IMR-90 (cell line): ENCODE data around the gene DMXL1. TPM values are rescaled to one million over a fixed set of nuclear protein-coding genes. Genes with fewer than 3 reads are reported as not detected.
A peak's percentile ranks its signal among the peaks of the same experiment; 100 is the strongest.

ENCODE experiments used
- ATAC-seq: fragments of 200-7000 bp; cut with Tn5 transposase; 2 replicates; pipeline ENCODE4 v1.9.1; 2020; ENCODE audit warnings: low read depth, mild to moderate bottlenecking, moderate library complexity
- BruUV-seq: library from RNA; stranded (reverse); fragments of 400-500 nt; replicated peaks from 2 replicates; lab custom pipeline; 2021; lab: Mats Ljungman, UMichigan
- CTCF ChIA-PET: fragments of 300-600 bp; formaldehyde crosslinking; extraction: SDS; loops from one replicate; lab custom pipeline; 2021; ENCODE audit warnings: antibody characterized with exemption; lab: Yijun Ruan, JAX
- POLR2A ChIA-PET: fragments of 300-600 bp; sonication (Branson Sonifier 250); formaldehyde crosslinking; loops from one replicate; lab custom pipeline; 2022; ENCODE audit warnings: antibody characterized with exemption; ENCODE audit not compliant: unreplicated experiment; lab: Charles Lee
- DNase-seq: peaks from one replicate; pipeline ENCODE4 v3.0.0; 2013
- H2AFZ ChIP-seq: replicated peaks from 2 replicates; pipeline ENCODE3; 2013; ENCODE audit warnings: low read length, mild to moderate bottlenecking; ENCODE audit not compliant: poor library complexity
- H2AK5ac ChIP-seq: 2 replicates; pipeline ENCODE4 v1.6.1; 2013; ENCODE audit warnings: low read depth, low read length, inconsistent platforms
- H2AK9ac ChIP-seq: replicated peaks from 2 replicates; pipeline ENCODE3; 2013; ENCODE audit warnings: mild to moderate bottlenecking, low read depth, low read length, moderate library complexity; ENCODE audit not compliant: poor library complexity
- H2BK120ac ChIP-seq: 2 replicates; pipeline ENCODE4 v1.6.1; 2013; ENCODE audit warnings: low read depth, low read length, inconsistent platforms
- H2BK15ac ChIP-seq: 3 replicates; pipeline ENCODE4 v1.6.1; 2013; ENCODE audit warnings: low read depth, low read length, inconsistent platforms
- H2BK20ac ChIP-seq: 2 replicates; pipeline ENCODE4 v1.6.1; 2013; ENCODE audit warnings: low read depth, mild to moderate bottlenecking, inconsistent platforms, low read length, moderate library complexity
- H2BK5ac ChIP-seq: 2 replicates; pipeline ENCODE4 v1.6.1; 2013; ENCODE audit warnings: mild to moderate bottlenecking, low read depth, low read length, inconsistent platforms; ENCODE audit not compliant: poor library complexity, severe bottlenecking
- H3K14ac ChIP-seq: replicated peaks from 2 replicates; pipeline ENCODE4 v1.6.1; 2013; ENCODE audit warnings: low read depth, low read length, inconsistent platforms
- H3K18ac ChIP-seq: 2 replicates; pipeline ENCODE4 v1.6.1; 2013; ENCODE audit warnings: low read depth, low read length, control low read depth
- H3K23ac ChIP-seq: 2 replicates; pipeline ENCODE4 v1.6.1; 2013; ENCODE audit warnings: low read depth, low read length, inconsistent platforms
- H3K27ac ChIP-seq: 2 replicates; pipeline ENCODE4 v1.5.1; 2013; ENCODE audit warnings: mild to moderate bottlenecking, control low read depth, low read length; ENCODE audit not compliant: insufficient read depth
- H3K27me3 ChIP-seq: 2 replicates; pipeline ENCODE4 v1.6.1; 2013; ENCODE audit warnings: low read length; ENCODE audit not compliant: control insufficient read depth, insufficient read depth
- H3K36me3 ChIP-seq: 2 replicates; pipeline ENCODE4 v1.6.1; 2013; ENCODE audit warnings: low read length, mixed read lengths; ENCODE audit not compliant: control insufficient read depth, insufficient read depth
- H3K4ac ChIP-seq: 2 replicates; pipeline ENCODE4 v1.6.1; 2013; ENCODE audit warnings: low read depth, low read length, inconsistent platforms
- H3K4me1 ChIP-seq: 2 replicates; pipeline ENCODE4 v1.6.1; 2013; ENCODE audit warnings: low read length, mixed read lengths; ENCODE audit not compliant: control insufficient read depth, insufficient read depth
- H3K4me2 ChIP-seq: 2 replicates; pipeline ENCODE4 v1.6.1; 2013; ENCODE audit warnings: low read depth, mild to moderate bottlenecking, control low read depth, low read length, moderate library complexity
- H3K4me3 ChIP-seq: 2 replicates; pipeline ENCODE4 v1.5.1; 2013; ENCODE audit warnings: low read depth, mild to moderate bottlenecking, control low read depth, low read length, moderate library complexity; ENCODE audit not compliant: insufficient read depth
- H3K56ac ChIP-seq: 2 replicates; pipeline ENCODE4 v1.6.1; 2013; ENCODE audit warnings: low read length, inconsistent platforms; ENCODE audit not compliant: insufficient read depth; ENCODE audit errors: extremely low read depth
- H3K79me1 ChIP-seq, 2 experiments: 2 replicates each; pipeline ENCODE4 v1.6.1; 2013; ENCODE audit warnings: low read length in 2 of 2, inconsistent platforms in 1 of 2, low read depth in 1 of 2
- H3K9ac ChIP-seq: 2 replicates; pipeline ENCODE4 v1.6.1; 2013; ENCODE audit warnings: low read depth, low read length, control low read depth
- H3K9me1 ChIP-seq: 2 replicates; pipeline ENCODE4 v1.6.1; 2013; ENCODE audit warnings: low read length, inconsistent platforms; ENCODE audit not compliant: insufficient read depth
- H3K9me3 ChIP-seq: 2 replicates; pipeline ENCODE4 v1.6.1; 2013; ENCODE audit warnings: low read length; ENCODE audit not compliant: control insufficient read depth, insufficient read depth
- H4K20me1 ChIP-seq: 2 replicates; pipeline ENCODE4 v1.6.1; 2013; ENCODE audit warnings: low read length, inconsistent platforms; ENCODE audit not compliant: insufficient read depth
- H4K5ac ChIP-seq: 2 replicates; pipeline ENCODE4 v1.6.1; 2013; ENCODE audit warnings: mild to moderate bottlenecking, low read depth, low read length, control low read depth
- H4K8ac ChIP-seq, 2 experiments: 2 replicates each; pipeline ENCODE4 v1.6.1; 2013; ENCODE audit warnings: low read depth in 2 of 2, low read length in 2 of 2, control low read depth in 1 of 2, inconsistent platforms in 1 of 2
- H4K91ac ChIP-seq: 2 replicates; pipeline ENCODE4 v1.6.1; 2013; ENCODE audit warnings: low read depth, low read length, inconsistent platforms; ENCODE audit not compliant: insufficient read depth
- BHLHE40 ChIP-seq: fragments of 150-350 bp; IDR thresholded peaks from 2 replicates; pipeline ENCODE4 v1.6.1; 2016; ENCODE audit warnings: mild to moderate bottlenecking, low read depth, low read length
- CTCF ChIP-seq: conservative IDR thresholded peaks from 2 replicates; pipeline ENCODE4 v1.5.1; 2012; ENCODE audit warnings: mild to moderate bottlenecking, low read depth, low read length, improper control_type of control experiment
- MAZ ChIP-seq: IDR thresholded peaks from 2 replicates; pipeline ENCODE4 v1.6.1; 2012; ENCODE audit warnings: low read depth, mild to moderate bottlenecking, low read length, improper control_type of control experiment, moderate library complexity, borderline replicate concordance
- MXI1 ChIP-seq: IDR thresholded peaks from 2 replicates; pipeline ENCODE4 v1.6.1; 2012; ENCODE audit warnings: low read depth, mild to moderate bottlenecking, low read length, moderate library complexity, borderline replicate concordance
- POLR2A ChIP-seq: IDR thresholded peaks from 2 replicates; pipeline ENCODE4 v1.6.1; 2012; ENCODE audit warnings: mild to moderate bottlenecking, low read depth, low read length
- RAD21 ChIP-seq: IDR thresholded peaks from 2 replicates; pipeline ENCODE4 v1.6.1; 2012; ENCODE audit warnings: low read length, improper control_type of control experiment
- RCOR1 ChIP-seq: IDR thresholded peaks from 2 replicates; pipeline ENCODE4 v1.6.1; 2012; ENCODE audit warnings: mild to moderate bottlenecking, low read length, improper control_type of control experiment; ENCODE audit not compliant: insufficient replicate concordance
- RFX5 ChIP-seq: IDR thresholded peaks from 2 replicates; pipeline ENCODE4 v1.8.0; 2012; ENCODE audit warnings: low read depth, mild to moderate bottlenecking, low read length, moderate library complexity
- SMC3 ChIP-seq: fragments of 150-350 bp; IDR thresholded peaks from 2 replicates; pipeline ENCODE4 v1.6.1; 2016; ENCODE audit warnings: low read depth, mild to moderate bottlenecking, antibody characterized with exemption, low read length, moderate library complexity
- USF2 ChIP-seq: fragments of 150-350 bp; IDR thresholded peaks from 2 replicates; pipeline ENCODE4 v1.6.1; 2017; ENCODE audit warnings: mild to moderate bottlenecking, antibody characterized with exemption, low read length, low read depth
- WGBS, 2 experiments: methylation state at CpG; one replicate each; pipeline versions ENCODE4 v1.1.5 to v1.1.7; 2013; ENCODE audit warnings: missing lambda C conversion rate in 2 of 2; ENCODE audit not compliant: insufficient read length in 1 of 2; ENCODE audit errors: extremely low coverage in 2 of 2; 5-methylcytosine and 5-hydroxymethylcytosine counted together
- dilution Hi-C: fragments of 300-500 bp; cut with HindIII; formaldehyde crosslinking; loops from one replicate; pipeline ENCODE4 v1.14.3; 2018; ENCODE audit warnings: low sequenced_read_pairs; ENCODE audit not compliant: unreplicated experiment
- in situ Hi-C: fragments of 300-500 bp; cut with MboI; formaldehyde crosslinking; loops from 3 replicates; pipeline ENCODE4 v1.14.3; 2019; ENCODE audit warnings: low sequenced_read_pairs, inconsistent platforms, mixed read lengths
- intact Hi-C: fragments of 100-400 bp; cut with micrococcal nuclease; formaldehyde crosslinking; loops from 2 replicates; pipeline ENCODE4 v1.10.0; 2022
- polyA plus RNA-seq, 3 experiments: library from polyadenylated mRNA; depleted of rRNA; stranded (reverse); fragments of >200 nt; gene quantifications; 2 replicates each; pipeline ENCODE4 v1.2.3, GENCODE V29; 2012; ENCODE audit warnings: low replicate concordance in 1 of 3
- total RNA-seq: library from RNA; depleted of rRNA; stranded (reverse); fragments of >200 nt; gene quantifications from 2 replicates; pipeline ENCODE4 v1.2.3, GENCODE V29; 2012

The DMXL1 gene
- total and polyA plus RNA-seq, 2 of the 4 experiments (the other 2 are of a cell fraction): 8.1 to 21.5 TPM

GRCh38 chr5:119267958-119268386, 197.1 kb downstream of the DMXL1 start:
- Histone ChIP-seq H3K9ac (peak overlapping the region; percentile 98), H3K79me1 (peaks cover 11 to 23% of the 10 kb centered on the region in 2 experiments), H3K36me3 (no peaks in the 10 kb centered on the region), H2AFZ (peak overlapping the region; percentile 99), H3K4ac (peak overlapping the region; percentile 98), H4K5ac (peak overlapping the region; percentile 87), H3K18ac (peak overlapping the region; percentile 92), H4K20me1 (no peaks in the 10 kb centered on the region), H2AK9ac (peak overlapping the region; percentile 97), H3K56ac (peak overlapping the region; percentile 99), H3K27me3 (no peaks in the 10 kb centered on the region), H3K4me3 (peak overlapping the region; percentile 76), H4K91ac (peak overlapping the region; percentile 86), H2BK15ac (peak overlapping the region; percentile 85), H3K4me1 (peaks cover 4% of the 10 kb centered on the region; the same call in 1 of the 2 replicates), H3K9me3 (no peaks in the 10 kb centered on the region), H2AK5ac (peak overlapping the region; percentile 98), H3K27ac (peak overlapping the region; percentile 76), H3K23ac (peak overlapping the region; percentile 99), H2BK120ac (peak overlapping the region; percentile 79), H4K8ac (peak overlapping the region; percentile 86 to 99), H3K14ac (peak overlapping the region; percentile 100), H2BK5ac (peak overlapping the region; percentile 88), H2BK20ac (peak overlapping the region; percentile 49; the same call in 1 of the 2 replicates), H3K9me1 (peaks cover 3% of the 10 kb centered on the region; the same call in 1 of the 2 replicates), H3K4me2 (peak overlapping the region; percentile 88)
- POLR2A ChIA-PET: no interaction called here
- ATAC-seq: peak; percentile 90
- CTCF ChIA-PET: interaction anchor here (0.6 to 1.6 kb wide), 10 partner anchors 13 to 278 kb away, joined by 3 to 9 read pairs (median 4); partner anchors contain the start of gene TNFAIP8
- intact Hi-C loops: loop anchor here (1.0 to 10.0 kb wide), 6 partner anchors 35 to 279 kb away; partner anchors contain the start of genes DTWD2 and TNFAIP8
- TF ChIP-seq MAZ (peak; percentile 73; the same call in 1 of the 2 replicates), POLR2A (no peak), RCOR1 (no peak), CTCF (peak; percentile 62), RFX5 (peak; percentile 99), SMC3 (peak; percentile 34), RAD21 (peak; percentile 39), BHLHE40 (peak; percentile 55; the same call in 1 of the 2 replicates), MXI1 (no peak), USF2 (no peak)
- in situ Hi-C loops: loop anchor here (5.0 kb wide), 1 partner anchor 139 kb away; no protein-coding TSS in a partner anchor
- BruUV-seq: no TSS peak
- dilution Hi-C loops: no loop called here
- whole genome bisulfite sequencing, 2 experiments: 1% methylated on average over 14 of the region's 18 CpGs; no CpG with 5 or more reads in 1 of the 2 experiments
- peak; percentile 95 for DNase-seq
